HEK293T (cell line): Measurements from ENCODE around the gene TM9SF4.

ENCODE experiments used
- CTCF ChIA-PET: fragments of 350-600 bp; formaldehyde crosslinking; extraction: SDS; loops from one replicate; lab custom pipeline; 2021; ENCODE audit warnings: antibody characterized with exemption, inconsistent platforms; lab: Yijun Ruan, JAX
- POLR2A ChIA-PET: fragments of 350-600 bp; formaldehyde crosslinking; extraction: SDS; loops from one replicate; lab custom pipeline; 2020; ENCODE audit warnings: antibody characterized with exemption, inconsistent platforms; lab: Yijun Ruan, JAX
- DNase-seq: peaks from one replicate; pipeline ENCODE4 v3.0.0; 2012; ENCODE audit warnings: mixed read lengths; ENCODE audit errors: extremely low spot score
- ARNT ChIP-seq: fragments of 450-650 bp; IDR thresholded peaks from 2 replicates; pipeline ENCODE4 v1.6.1; 2017; ENCODE audit warnings: mild to moderate bottlenecking
- BHLHE40 ChIP-seq: fragments of 450-650 bp; IDR thresholded peaks from 2 replicates; pipeline ENCODE4 v1.6.1; 2016; ENCODE audit warnings: mild to moderate bottlenecking, moderate library complexity, borderline replicate concordance
- CTBP1 ChIP-seq: fragments of 450-650 bp; IDR thresholded peaks from 2 replicates; pipeline ENCODE4 v1.6.1; 2016; ENCODE audit warnings: borderline replicate concordance
- ELF4 ChIP-seq: fragments of 450-650 bp; IDR thresholded peaks from 2 replicates; pipeline ENCODE4 v1.6.1; 2017; ENCODE audit warnings: antibody characterized with exemption
- FOXA1 ChIP-seq: fragments of 450-650 bp; IDR thresholded peaks from 2 replicates; pipeline ENCODE4 v1.6.1; 2016; ENCODE audit warnings: mild to moderate bottlenecking
- FOXK2 ChIP-seq: fragments of 450-650 bp; IDR thresholded peaks from 2 replicates; pipeline ENCODE4 v1.6.1; 2016; ENCODE audit warnings: mild to moderate bottlenecking
- FOXM1 ChIP-seq: fragments of 450-650 bp; IDR thresholded peaks from 2 replicates; pipeline ENCODE4 v1.6.1; 2017; ENCODE audit warnings: mild to moderate bottlenecking, borderline replicate concordance
- HDGF ChIP-seq: fragments of 450-650 bp; IDR thresholded peaks from 2 replicates; pipeline ENCODE4 v1.6.1; 2017; ENCODE audit warnings: antibody characterized with exemption, borderline replicate concordance
- L3MBTL2 ChIP-seq: fragments of 450-650 bp; conservative IDR thresholded peaks from 2 replicates; pipeline ENCODE4 v1.6.1; 2016; ENCODE audit warnings: mild to moderate bottlenecking
- LEF1 ChIP-seq: fragments of 450-650 bp; IDR thresholded peaks from 2 replicates; pipeline ENCODE4 v1.6.1; 2017; ENCODE audit warnings: mild to moderate bottlenecking, borderline replicate concordance
- NFRKB ChIP-seq: fragments of 450-650 bp; IDR thresholded peaks from 2 replicates; pipeline ENCODE4 v1.6.1; 2016; ENCODE audit warnings: mild to moderate bottlenecking, moderate library complexity
- SP1 ChIP-seq: fragments of 450-650 bp; IDR thresholded peaks from 2 replicates; pipeline ENCODE4 v1.6.1; 2017
- SUZ12 ChIP-seq: fragments of 450-650 bp; IDR thresholded peaks from 2 replicates; pipeline ENCODE4 v1.6.1; 2016; ENCODE audit warnings: mild to moderate bottlenecking
- TARDBP ChIP-seq: fragments of 450-650 bp; IDR thresholded peaks from 2 replicates; pipeline ENCODE4 v1.6.1; 2016
- ZNF384 ChIP-seq: fragments of 450-650 bp; IDR thresholded peaks from 2 replicates; pipeline ENCODE4 v1.6.1; 2016
- TF ChIP-seq, protein P1 (sequence below): fragments of 450-650 bp; IDR thresholded peaks from 2 replicates; pipeline ENCODE4 v1.6.1; 2016

Gene TM9SF4

GRCh38 chr20:32108814-32109391 is 611 bp upstream of the TM9SF4 start:
- TF ChIP-seq HDGF (no peak), ARNT (no peak), SP1 (no peak), ZNF384 (no peak), FOXM1 (no peak), NFRKB (no peak), CTBP1 (no peak), TARDBP (no peak), BHLHE40 (no peak), LEF1 (no peak), SUZ12 (no peak), ELF4 (no peak), FOXK2 (no peak), L3MBTL2 (no peak), FOXA1 (no peak)
- TF ChIP-seq, protein P1, sequence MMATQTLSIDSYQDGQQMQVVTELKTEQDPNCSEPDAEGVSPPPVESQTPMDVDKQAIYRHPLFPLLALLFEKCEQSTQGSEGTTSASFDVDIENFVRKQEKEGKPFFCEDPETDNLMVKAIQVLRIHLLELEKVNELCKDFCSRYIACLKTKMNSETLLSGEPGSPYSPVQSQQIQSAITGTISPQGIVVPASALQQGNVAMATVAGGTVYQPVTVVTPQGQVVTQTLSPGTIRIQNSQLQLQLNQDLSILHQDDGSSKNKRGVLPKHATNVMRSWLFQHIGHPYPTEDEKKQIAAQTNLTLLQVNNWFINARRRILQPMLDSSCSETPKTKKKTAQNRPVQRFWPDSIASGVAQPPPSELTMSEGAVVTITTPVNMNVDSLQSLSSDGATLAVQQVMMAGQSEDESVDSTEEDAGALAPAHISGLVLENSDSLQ: no peak
- POLR2A ChIA-PET: interaction anchor here (0.9 to 1.1 kb wide), 4 partner anchors 8 to 239 kb away, joined by 3 to 4 read pairs (median 3); no protein-coding TSS in a partner anchor

DNA sequence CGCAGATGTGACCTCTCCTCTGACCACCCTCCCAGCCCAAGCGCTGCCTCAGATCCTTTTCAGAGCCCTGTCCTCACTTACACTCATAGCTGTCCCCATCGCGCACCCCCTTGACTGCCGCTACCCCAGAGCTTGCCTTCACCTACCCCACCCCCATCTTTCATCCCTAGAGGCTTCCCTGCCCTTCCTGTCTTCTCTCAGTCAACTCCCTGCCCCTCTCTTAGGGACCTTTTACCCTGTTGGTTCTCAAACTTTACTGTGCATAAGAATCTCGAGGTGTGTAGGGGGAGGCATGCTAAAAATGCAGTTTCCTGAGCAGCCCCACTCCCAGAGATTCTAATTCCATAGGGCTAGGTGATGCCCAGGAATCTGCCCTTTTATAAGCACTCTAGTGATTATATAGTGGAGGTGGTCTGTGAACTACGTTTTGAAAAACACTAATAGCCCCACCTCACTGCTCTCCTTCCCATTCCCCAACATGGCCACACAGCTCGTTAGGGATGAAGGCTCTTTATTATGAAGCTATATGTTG is 725 bp downstream of the TM9SF4 start:
- CTCF ChIA-PET: interaction anchor here (1.5 kb wide), 1 partner anchor 18 kb away, joined by 4 read pairs; no protein-coding TSS in a partner anchor
- no peak for DNase-seq
- TF ChIP-seq FOXK2 (no peak), FOXM1 (no peak), ARNT (no peak), NFRKB (no peak)
- POLR2A ChIA-PET: interaction anchor here (0.8 to 1.1 kb wide), 3 partner anchors 44 to 241 kb away, joined by 3 read pairs; no protein-coding TSS in a partner anchor

More at GRCh38 chr20:32108814-32109391, 611 bp upstream of the TM9SF4 start:
- no peak for DNase-seq
- CTCF ChIA-PET: interaction anchor here (0.9 kb wide), 1 partner anchor 18 kb away, joined by 3 read pairs; no protein-coding TSS in a partner anchor

DNA sequence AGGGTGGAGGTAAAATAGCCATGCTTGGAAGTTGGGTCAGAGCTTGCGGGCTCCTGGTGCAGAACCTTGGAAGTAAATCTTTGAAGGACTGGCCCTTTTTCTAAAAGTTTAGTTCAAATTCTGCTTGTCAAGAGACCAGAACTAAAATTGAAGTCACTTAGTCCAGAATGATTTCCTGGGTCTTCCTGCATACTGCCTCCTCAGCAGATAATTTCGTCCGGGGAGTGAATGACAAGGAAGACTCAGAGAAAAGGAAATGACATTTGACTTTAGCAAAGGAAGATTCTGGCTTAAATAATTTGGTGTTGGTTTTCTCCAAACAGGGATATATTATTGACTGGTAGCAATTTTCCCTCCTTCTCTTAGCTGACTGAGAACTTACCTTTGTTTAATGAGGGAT is 1.2 kb downstream of the TM9SF4 start:
- no peak for DNase-seq
- CTCF ChIA-PET: interaction anchor here (1.5 kb wide), 1 partner anchor 19 kb away, joined by 4 read pairs; no protein-coding TSS in a partner anchor
- POLR2A ChIA-PET: no interaction called here
- TF ChIP-seq FOXA1 (no peak), L3MBTL2 (no peak), LEF1 (no peak), BHLHE40 (no peak), FOXK2 (no peak), FOXM1 (no peak), TARDBP (no peak), SUZ12 (no peak), ZNF384 (no peak)

- DNase-seq: no peak
- POLR2A ChIA-PET: no interaction called here
- TF ChIP-seq FOXM1: no peak
- TF ChIP-seq L3MBTL2: no peak
- TF ChIP-seq CTBP1: no peak
- TF ChIP-seq, protein P1: no peak
- TF ChIP-seq ARNT: no peak
- no peak for TF ChIP-seq SUZ12
- no peak for TF ChIP-seq BHLHE40
- TF ChIP-seq LEF1: no peak
- TF ChIP-seq ELF4: no peak
- no peak for TF ChIP-seq SP1
- no peak for TF ChIP-seq ZNF384
- no peak for TF ChIP-seq FOXK2
- TF ChIP-seq HDGF: no peak
- TF ChIP-seq NFRKB: no peak
- no peak for TF ChIP-seq TARDBP
- CTCF ChIA-PET: interaction anchor here (1.5 kb wide), 1 partner anchor 19 kb away, joined by 4 read pairs; no protein-coding TSS in a partner anchor
These were observed 1.7 kb downstream of the TM9SF4 start for GRCh38 chr20:32111156-32111686.

- ChIA-PET POLR2A (no interaction called here), CTCF (no interaction called here)
- no peak for TF ChIP-seq LEF1
- TF ChIP-seq FOXK2: no peak
- no peak for TF ChIP-seq FOXA1
- TF ChIP-seq L3MBTL2: no peak
- TF ChIP-seq CTBP1: no peak
- TF ChIP-seq TARDBP: no peak
- TF ChIP-seq BHLHE40: no peak
- TF ChIP-seq FOXM1: no peak
- no peak for TF ChIP-seq HDGF
- TF ChIP-seq ZNF384: no peak
- TF ChIP-seq ARNT: no peak
- TF ChIP-seq SP1: no peak
- no peak for TF ChIP-seq ELF4
- no peak for DNase-seq
These were observed 2.2 kb downstream of the TM9SF4 start for GRCh38 chr20:32111753-32112152.

- no peak for DNase-seq
- ChIA-PET CTCF (no interaction called here), POLR2A (no interaction called here)
- TF ChIP-seq CTBP1: no peak
- no peak for TF ChIP-seq ARNT
- TF ChIP-seq FOXK2: no peak
- no peak for TF ChIP-seq FOXA1
- TF ChIP-seq HDGF: no peak
- no peak for TF ChIP-seq SP1
- TF ChIP-seq, protein P1: no peak
- TF ChIP-seq ZNF384: no peak
- TF ChIP-seq NFRKB: no peak
- no peak for TF ChIP-seq LEF1
- no peak for TF ChIP-seq SUZ12
- no peak for TF ChIP-seq BHLHE40
- TF ChIP-seq L3MBTL2: no peak
- TF ChIP-seq TARDBP: no peak
These were observed 3.3 kb downstream of the TM9SF4 start for GRCh38 chr20:32112841-32113240.
